Uterus (tissue), 4 donors: ENCODE data around the gene PIERCE2. TPM values are rescaled to one million over a fixed set of nuclear protein-coding genes. Genes with fewer than 3 reads are reported as not detected.
"Not testable (repeated sequence)": the region's sequence is repeated elsewhere in the genome, so short reads cannot be mapped to it uniquely, and the experiment has no call there.

Experiments
- DNase-seq, 2 donors: peaks; one replicate each; pipeline ENCODE4 v3.0.0-alpha.2; 2019 to 2020
- H3K27ac ChIP-seq, 2 donors: fragments of 200-600 bp; sonication (generic); 1 replicate in 1 of 2; 2 replicates in 1 of 2; pipeline ENCODE4 v1.5.1; 2016 to 2018
- H3K27me3 ChIP-seq, 2 donors: fragments of 200-600 bp; sonication (generic); one replicate each; pipeline ENCODE4 v1.5.1; 2018 to 2019; ENCODE audit warnings: control low read depth in 1 of 2
- H3K36me3 ChIP-seq, 2 donors: fragments of 200-600 bp; sonication (generic); one replicate each; pipeline ENCODE4 v1.5.1; 2019; ENCODE audit warnings: control low read depth in 1 of 2
- H3K4me1 ChIP-seq, 2 donors: fragments of 200-600 bp; sonication (generic); one replicate each; pipeline ENCODE4 v1.5.1; 2018 to 2019; ENCODE audit warnings: control low read depth in 1 of 2
- H3K4me3 ChIP-seq, 2 donors: fragments of 200-600 bp; sonication (generic); 1 replicate in 1 of 2; 2 replicates in 1 of 2; pipeline ENCODE4 v1.5.1; 2018 to 2019; ENCODE audit warnings: mild to moderate bottlenecking in 1 of 2
- H3K9me3 ChIP-seq, 2 donors: fragments of 200-600 bp; sonication (generic); one replicate each; pipeline ENCODE4 v1.5.1; 2019; ENCODE audit warnings: control low read depth in 1 of 2
- CTCF ChIP-seq, 4 experiments: fragments of 200-600 bp in 2 of 4; fragments of 450-650 bp in 2 of 4; sonication (generic) in 2 of 4; IDR thresholded peaks; one replicate each; pipeline ENCODE4 v1.5.1; 2016 to 2019; ENCODE audit warnings: antibody characterized with exemption in 4 of 4, mild to moderate bottlenecking in 2 of 4, moderate library complexity in 1 of 4
- POLR2A ChIP-seq, 2 donors: fragments of 450-650 bp; IDR thresholded peaks; one replicate each; pipeline ENCODE4 v1.6.1; 2016; ENCODE audit warnings: antibody characterized with exemption in 2 of 2, mild to moderate bottlenecking in 1 of 2, moderate library complexity in 1 of 2
- intact Hi-C: fragments of 100-400 bp; cut with DNase I; formaldehyde crosslinking; loops from one replicate; pipeline ENCODE4 v1.15.1; 2023; ENCODE audit warnings: low total_unique reads
- total RNA-seq, 4 donors: library from RNA; depleted of rRNA in 3 of 4; stranded (reverse); fragments of >200 nt in 3 of 4; gene quantifications; one replicate each; pipeline versions ENCODE4 v1.1.0 to v1.2.4, GENCODE V29; 2014 to 2023
- donor health status: DM: yes; HTN: yes; CAD: no.

The PIERCE2 gene
- total RNA-seq, 4 donors from 2014 or later, result 1.4 TPM; not detected in 3

- no peak for DNase-seq
- H3K36me3 ChIP-seq, result no peaks in the 10 kb centered on the region
- H3K4me3 ChIP-seq, result no peak overlapping the region
- H3K27me3 ChIP-seq, result no peaks in the 10 kb centered on the region
- intact Hi-C loops, result no loop called here
- H3K27ac ChIP-seq, result no peak overlapping the region
- H3K9me3 ChIP-seq, result no peaks in the 10 kb centered on the region
- H3K4me1 ChIP-seq, result no peaks in the 10 kb centered on the region
- TF ChIP-seq POLR2A (IDR thresholded peaks at IDR 0.05) (no peak), CTCF (IDR thresholded peaks at IDR 0.05) (peak in 3 of 4 experiments; percentile 26 to 36 (median 30))
Observed at GRCh38 chr15:55434989-55435825, 26.9 kb downstream of the PIERCE2 start.

GRCh38 chr15:55443141-55443540 is 34.8 kb downstream of the PIERCE2 start:
- H3K36me3 ChIP-seq, H3K4me3 ChIP-seq, DNase-seq, H3K4me1 ChIP-seq, H3K9me3 ChIP-seq, H3K27me3 ChIP-seq, H3K27ac ChIP-seq, intact Hi-C loops: not testable (repeated sequence)

DNA sequence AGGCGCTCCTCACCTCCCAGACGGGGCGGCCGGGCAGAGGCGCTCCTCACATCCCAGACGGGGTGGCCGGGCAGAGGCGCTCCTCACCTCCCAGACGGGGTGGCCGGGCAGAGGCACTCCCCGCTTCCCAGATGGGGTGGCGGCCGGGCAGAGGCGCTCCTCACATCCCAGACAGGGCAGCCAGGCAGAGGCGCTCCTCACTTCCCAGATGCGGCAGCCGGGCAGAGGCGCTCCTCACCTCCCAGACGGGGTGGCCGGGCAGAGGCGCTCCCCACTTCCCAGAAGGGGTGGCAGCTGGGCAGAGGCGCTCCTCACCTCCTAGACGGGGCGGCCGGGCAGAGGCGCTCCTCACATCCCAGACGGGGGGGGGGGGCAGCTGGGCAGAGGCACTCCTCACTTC is 37.6 kb downstream of the PIERCE2 start:
- H3K27ac ChIP-seq, H3K9me3 ChIP-seq, H3K27me3 ChIP-seq, H3K36me3 ChIP-seq, H3K4me3 ChIP-seq, H3K4me1 ChIP-seq, intact Hi-C loops, DNase-seq: not testable (repeated sequence)

DNA sequence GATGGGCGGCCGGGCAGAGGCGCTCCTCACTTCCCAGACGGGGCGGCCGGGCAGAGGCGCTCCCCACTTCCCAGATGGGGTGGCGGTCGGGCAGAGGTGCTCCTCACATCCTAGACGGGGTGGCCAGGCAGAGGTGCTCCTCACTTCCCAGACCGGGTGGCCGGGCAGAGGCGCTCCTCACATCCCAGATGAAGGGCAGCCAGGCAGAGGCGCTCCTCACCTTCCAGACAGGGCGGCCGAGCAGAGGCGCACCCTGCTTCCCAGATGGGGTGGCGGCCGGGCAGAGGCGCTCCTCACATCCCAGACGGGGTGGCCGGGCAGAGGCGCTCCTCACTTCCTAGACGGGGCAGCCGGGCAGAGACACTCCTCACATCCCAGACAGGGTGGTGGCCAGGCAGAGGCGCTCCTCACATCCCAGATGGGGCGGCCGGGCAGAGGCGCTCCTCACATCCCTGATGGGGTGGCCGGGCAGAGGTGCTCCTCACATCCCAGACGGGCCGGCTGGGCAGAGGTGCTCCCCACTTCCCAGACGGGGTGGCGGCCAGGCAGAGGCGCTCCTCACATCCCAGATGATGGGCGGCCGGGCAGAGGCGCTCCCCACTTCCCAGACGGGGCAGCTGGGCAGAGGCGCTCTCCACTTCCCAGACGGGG is 38.2 kb downstream of the PIERCE2 start:
- H3K36me3 ChIP-seq, DNase-seq, H3K27ac ChIP-seq, H3K4me3 ChIP-seq, H3K27me3 ChIP-seq, intact Hi-C loops, H3K9me3 ChIP-seq, H3K4me1 ChIP-seq: not testable (repeated sequence)

- H3K27ac ChIP-seq, H3K4me3 ChIP-seq, H3K9me3 ChIP-seq, H3K36me3 ChIP-seq, H3K4me1 ChIP-seq, DNase-seq, H3K27me3 ChIP-seq, intact Hi-C loops: not testable (repeated sequence)
Observed at GRCh38 chr15:55447030-55447394, 38.7 kb downstream of the PIERCE2 start.

- Histone ChIP-seq H3K36me3 (no peaks in the 10 kb centered on the region), H3K4me3 (no peak overlapping the region), H3K27me3 (no peaks in the 10 kb centered on the region), H3K4me1 (no peaks in the 10 kb centered on the region), H3K27ac (no peak overlapping the region), H3K9me3 (no peaks in the 10 kb centered on the region)
- intact Hi-C loops, result no loop called here
- DNase-seq, result no peak
- TF ChIP-seq CTCF (IDR thresholded peaks at IDR 0.05) (no peak), POLR2A (IDR thresholded peaks at IDR 0.05) (no peak)
Observed at GRCh38 chr15:55457401-55458022, 49.2 kb downstream of the PIERCE2 start.

GRCh38 chr15:55461447-55461846 is 53.2 kb downstream of the PIERCE2 start:
- no peak overlapping the region for H3K4me3 ChIP-seq
- intact Hi-C loops, result no loop called here
- H3K9me3 ChIP-seq, result no peaks in the 10 kb centered on the region
- H3K27me3 ChIP-seq, result no peaks in the 10 kb centered on the region
- H3K36me3 ChIP-seq, result no peaks in the 10 kb centered on the region
- no peaks in the 10 kb centered on the region for H3K4me1 ChIP-seq
- DNase-seq, result no peak
- H3K27ac ChIP-seq, result no peak overlapping the region
- TF ChIP-seq POLR2A (IDR thresholded peaks at IDR 0.05) (no peak), CTCF (IDR thresholded peaks at IDR 0.05) (no peak)
